WTC11 (cell line): Measurements from ENCODE around the gene TMEM87A. TPM values are rescaled to one million over a fixed set of nuclear protein-coding genes. Genes with fewer than 3 reads are reported as not detected.
A peak's percentile ranks its signal among the peaks of the same experiment; 100 is the strongest.

Experiments
- ATAC-seq: fragments of 200-7000 bp; cut with Tn5 transposase; 2 replicates; pipeline ENCODE4 v1.10.0; 2021; ENCODE audit warnings: mild to moderate bottlenecking, moderate library complexity
- CTCF ChIA-PET: fragments of 300-600 bp; sonication (Branson Sonifier 250); formaldehyde crosslinking; loops from one replicate; lab custom pipeline; 2021; ENCODE audit warnings: antibody characterized with exemption; lab: Charles Lee
- POLR2A ChIA-PET: fragments of 350-600 bp; sonication (Branson Sonifier 250); formaldehyde crosslinking; loops from one replicate; lab custom pipeline; 2021; ENCODE audit warnings: antibody characterized with exemption; lab: Charles Lee
- DNase-seq: peaks from one replicate; pipeline ENCODE4 v3.0.0; 2021; ENCODE audit warnings: low spot score
- H3K27ac Mint-ChIP-seq: 2 replicates; pipeline ENCODE4 v1.8.0; 2021; ENCODE audit warnings: mixed read lengths
- H3K27me3 Mint-ChIP-seq: 2 replicates; pipeline ENCODE4 v1.8.0; 2021; ENCODE audit warnings: low read depth, mild to moderate bottlenecking, moderate library complexity, mixed read lengths
- H3K36me3 Mint-ChIP-seq: 2 replicates; pipeline ENCODE4 v1.8.0; 2021; ENCODE audit warnings: mixed read lengths
- H3K4me1 Mint-ChIP-seq: 2 replicates; pipeline ENCODE4 v1.8.0; 2022; ENCODE audit warnings: mixed read lengths
- H3K4me3 Mint-ChIP-seq: 2 replicates; pipeline ENCODE4 v1.8.0; 2021; ENCODE audit warnings: mild to moderate bottlenecking, moderate library complexity, mixed read lengths
- H3K9me3 Mint-ChIP-seq: 2 replicates; pipeline ENCODE4 v1.8.0; 2021; ENCODE audit warnings: mixed read lengths
- CBFB ChIP-seq: sonication (generic); formaldehyde crosslinking; IDR thresholded peaks from 2 replicates; pipeline ENCODE4 v1.8.1; 2022; ENCODE audit warnings: mild to moderate bottlenecking, low read depth, missing genetic modification reagents
- CREB1 ChIP-seq: sonication (generic); formaldehyde crosslinking; IDR thresholded peaks from 2 replicates; pipeline ENCODE4 v1.8.0; 2023; ENCODE audit warnings: mild to moderate bottlenecking, missing genetic modification reagents
- E2F5 ChIP-seq: sonication (generic); formaldehyde crosslinking; IDR thresholded peaks from 2 replicates; pipeline ENCODE4 v1.8.1; 2022; ENCODE audit warnings: mild to moderate bottlenecking, moderate library complexity, missing genetic modification reagents
- FOXK1 ChIP-seq: sonication (generic); formaldehyde crosslinking; IDR thresholded peaks from 2 replicates; pipeline ENCODE4 v1.8.0; 2022; ENCODE audit warnings: mild to moderate bottlenecking, moderate library complexity, missing genetic modification reagents
- FOXP4 ChIP-seq: sonication (generic); formaldehyde crosslinking; IDR thresholded peaks from 2 replicates; pipeline ENCODE4 v1.8.0; 2022; ENCODE audit warnings: mild to moderate bottlenecking, missing genetic modification reagents
- GABPB1 ChIP-seq: sonication (generic); formaldehyde crosslinking; IDR thresholded peaks from 2 replicates; pipeline ENCODE4 v1.8.1; 2023; ENCODE audit warnings: mild to moderate bottlenecking, missing genetic modification reagents
- GTF2I ChIP-seq: fragments of 250-450 bp; sonication (Bioruptor Pico); conservative IDR thresholded peaks from 2 replicates; pipeline ENCODE4 v1.4.0; 2021; ENCODE audit warnings: mild to moderate bottlenecking
- NFYB ChIP-seq: sonication (generic); formaldehyde crosslinking; conservative IDR thresholded peaks from 2 replicates; pipeline ENCODE4 v1.8.0; 2022; ENCODE audit warnings: low read depth, missing genetic modification reagents
- NR1H2 ChIP-seq: sonication (generic); formaldehyde crosslinking; IDR thresholded peaks from 2 replicates; pipeline ENCODE4 v1.9.0; 2021; ENCODE audit warnings: mild to moderate bottlenecking, moderate library complexity, missing genetic modification reagents
- TEAD1 ChIP-seq: sonication (generic); formaldehyde crosslinking; IDR thresholded peaks from 2 replicates; pipeline ENCODE4 v1.8.0; 2022; ENCODE audit warnings: mild to moderate bottlenecking, missing genetic modification reagents
- ZNF232 ChIP-seq: sonication (generic); formaldehyde crosslinking; IDR thresholded peaks from 2 replicates; pipeline ENCODE4 v1.8.0; 2022; ENCODE audit warnings: mild to moderate bottlenecking, missing genetic modification reagents
- ZNF396 ChIP-seq: fragments of 250-450 bp; sonication (Bioruptor Pico); IDR thresholded peaks from 2 replicates; pipeline ENCODE4 v1.8.0; 2021; ENCODE audit warnings: mild to moderate bottlenecking, moderate library complexity, borderline replicate concordance
- ZNF532 ChIP-seq: fragments of 250-450 bp; sonication (Bioruptor Pico); IDR thresholded peaks from 2 replicates; pipeline ENCODE4 v1.9.0; 2021; ENCODE audit warnings: mild to moderate bottlenecking, borderline replicate concordance
- ZNF671 ChIP-seq: fragments of 250-450 bp; sonication (Bioruptor Pico); IDR thresholded peaks from 2 replicates; pipeline ENCODE4 v1.8.0; 2021; ENCODE audit warnings: mild to moderate bottlenecking
- total RNA-seq: library from RNA; stranded (reverse); gene quantifications from 3 replicates; pipeline ENCODE4 v1.2.3, GENCODE V29; 2021

Gene TMEM87A
- total RNA-seq, 1 experiment from 2014 or later, result 32.4 TPM

- no peak for TF ChIP-seq ZNF532
- no peak for TF ChIP-seq FOXP4
Observed at GRCh38 chr15:42287931-42288330, 14.7 kb upstream of the TMEM87A start (continued).

- Mint-ChIP-seq H3K4me1 (no peaks in the 10 kb centered on the region), H3K36me3 (no peaks in the 10 kb centered on the region), H3K4me3 (no peak overlapping the region), H3K27ac (no peak overlapping the region)
- no peak for ATAC-seq
- POLR2A ChIA-PET, result no interaction called here
- TF ChIP-seq TEAD1 (CRISPR knock-in tag) (no peak), GABPB1 (CRISPR knock-in tag) (peak; percentile 95)
- TF ChIP-seq, all 79 proteins: peak for 1
- CTCF ChIA-PET, result no interaction called here
- Mint-ChIP-seq H3K27me3 (no peaks in the 10 kb centered on the region), H3K9me3 (no peaks in the 10 kb centered on the region)
- no peak for DNase-seq
Observed at GRCh38 chr15:42286445-42287029, 13.3 kb upstream of the TMEM87A start.

GRCh38 chr15:42285034-42285433 is 11.8 kb upstream of the TMEM87A start:
- no peak for ATAC-seq
- POLR2A ChIA-PET, result no interaction called here
- no peaks in the 10 kb centered on the region for H3K9me3 Mint-ChIP-seq

More at GRCh38 chr15:42285034-42285433, 11.8 kb upstream of the TMEM87A start:
- H3K27me3 Mint-ChIP-seq, result no peaks in the 10 kb centered on the region
- no peak overlapping the region for H3K4me3 Mint-ChIP-seq
- CTCF ChIA-PET, result no interaction called here
- no peak for TF ChIP-seq NR1H2 (CRISPR knock-in tag)
- no peak for TF ChIP-seq FOXK1
- no peak for TF ChIP-seq ZNF396 (CRISPR knock-in tag)
- TF ChIP-seq NFYB, result no peak
- no peak for TF ChIP-seq E2F5 (CRISPR knock-in tag)
- no peak for TF ChIP-seq ZNF232 (CRISPR knock-in tag)
- no peak for TF ChIP-seq GTF2I (CRISPR knock-in tag)
- TF ChIP-seq CBFB (CRISPR knock-in tag), result no peak
- no peak for TF ChIP-seq FOXP4
- TF ChIP-seq ZNF671 (CRISPR knock-in tag), result no peak
- no peak for TF ChIP-seq ZNF532
- no peak for TF ChIP-seq GABPB1 (CRISPR knock-in tag)
- TF ChIP-seq CREB1 (CRISPR knock-in tag), result no peak
- H3K4me1 Mint-ChIP-seq, result no peaks in the 10 kb centered on the region
- no peaks in the 10 kb centered on the region for H3K36me3 Mint-ChIP-seq
- no peak for DNase-seq
- H3K27ac Mint-ChIP-seq, result no peak overlapping the region
